GM23338 (cell line): ENCODE results near the gene ALDH7A1. TPM values are rescaled to one million over a fixed set of nuclear protein-coding genes. Genes with fewer than 3 reads are reported as not detected.

ENCODE experiments used
- ATAC-seq: fragments of 200-7000 bp; cut with Tn5 transposase; 3 replicates; pipeline ENCODE4 v1.9.1; 2020
- DNase-seq: peaks from one replicate; pipeline ENCODE4 v3.0.0-alpha.2; 2015; ENCODE audit warnings: low spot score
- H2AFZ ChIP-seq: fragments of 200-600 bp; sonication (generic); 2 replicates; pipeline ENCODE4 v1.8.0; 2016; ENCODE audit warnings: antibody characterized with exemption, mild to moderate bottlenecking, moderate library complexity
- H3F3A ChIP-seq: fragments of 200-600 bp; sonication (generic); replicated peaks from 2 replicates; pipeline ENCODE4 v1.8.0; 2017; ENCODE audit warnings: antibody characterized with exemption, mixed run types, low read depth
- H3K27ac ChIP-seq: fragments of 200-600 bp; sonication (generic); 2 replicates; pipeline ENCODE4 v1.6.1; 2016; ENCODE audit warnings: low read depth
- H3K27me3 ChIP-seq: fragments of 200-600 bp; sonication (generic); 2 replicates; pipeline ENCODE4 v1.8.0; 2016; ENCODE audit warnings: mild to moderate bottlenecking, mixed run types, moderate library complexity; ENCODE audit not compliant: insufficient read depth
- H3K36me3 ChIP-seq: fragments of 200-600 bp; sonication (generic); 2 replicates; pipeline ENCODE4 v1.8.0; 2016; ENCODE audit warnings: mild to moderate bottlenecking; ENCODE audit not compliant: insufficient read depth
- H3K4me1 ChIP-seq: fragments of 200-600 bp; sonication (generic); 2 replicates; pipeline ENCODE4 v1.8.0; 2016; ENCODE audit warnings: mild to moderate bottlenecking, moderate library complexity; ENCODE audit not compliant: insufficient read depth
- H3K4me2 ChIP-seq: fragments of 200-600 bp; sonication (generic); 2 replicates; pipeline ENCODE4 v1.7.1; 2017; ENCODE audit warnings: mixed run types
- H3K4me3 ChIP-seq: fragments of 200-600 bp; sonication (generic); 2 replicates; pipeline ENCODE4 v1.6.1; 2016; ENCODE audit warnings: mixed run types
- H3K79me2 ChIP-seq: fragments of 200-600 bp; sonication (generic); replicated peaks from 2 replicates; pipeline ENCODE4 v1.8.0; 2017; ENCODE audit warnings: mild to moderate bottlenecking; ENCODE audit not compliant: insufficient read depth
- H3K9me2 ChIP-seq: fragments of 200-600 bp; sonication (generic); 2 replicates; pipeline ENCODE4 v1.8.0; 2017; ENCODE audit not compliant: insufficient read depth
- H4K20me1 ChIP-seq: fragments of 200-600 bp; sonication (generic); replicated peaks from 2 replicates; pipeline ENCODE4 v1.8.0; 2017; ENCODE audit warnings: mild to moderate bottlenecking; ENCODE audit not compliant: insufficient read depth
- H3K27ac Mint-ChIP-seq: 2 replicates; pipeline ENCODE4 v1.8.0; 2020; ENCODE audit warnings: inconsistent platforms, mild to moderate bottlenecking, moderate library complexity, mixed read lengths
- H3K27me3 Mint-ChIP-seq: 3 replicates; pipeline ENCODE4 v1.8.0; 2022; ENCODE audit warnings: low read depth, mild to moderate bottlenecking, moderate library complexity, mixed read lengths, inconsistent platforms; ENCODE audit not compliant: insufficient read depth, poor library complexity
- H3K36me3 Mint-ChIP-seq: 3 replicates; pipeline ENCODE4 v1.8.0; 2021; ENCODE audit warnings: low read depth, mild to moderate bottlenecking, inconsistent platforms, moderate library complexity, mixed read lengths
- H3K4me1 Mint-ChIP-seq: 3 replicates; pipeline ENCODE4 v1.8.0; 2020; ENCODE audit warnings: mild to moderate bottlenecking, inconsistent platforms, mixed read lengths
- H3K4me3 Mint-ChIP-seq: 3 replicates; pipeline ENCODE4 v1.8.0; 2021; ENCODE audit warnings: moderate library complexity, mild to moderate bottlenecking, inconsistent platforms, mixed read lengths
- H3K9me3 Mint-ChIP-seq: 3 replicates; pipeline ENCODE4 v1.8.0; 2020; ENCODE audit warnings: moderate library complexity, mild to moderate bottlenecking, inconsistent platforms, mixed read lengths
- REST ChIP-seq: IDR thresholded peaks from one replicate; pipeline ENCODE4 v1.6.1; 2018; ENCODE audit warnings: antibody characterized with exemption; ENCODE audit not compliant: unreplicated experiment
- ZNF331 ChIP-seq: fragments of 250-450 bp; sonication (Bioruptor Pico); IDR thresholded peaks from 2 replicates; pipeline ENCODE4 v1.5.0; 2020; ENCODE audit warnings: low read depth, mild to moderate bottlenecking, moderate library complexity
- ZNF462 ChIP-seq: fragments of 250-450 bp; sonication (Bioruptor Pico); IDR thresholded peaks from 2 replicates; pipeline ENCODE4 v1.5.0; 2020; ENCODE audit warnings: mild to moderate bottlenecking, moderate library complexity
- polyA plus RNA-seq: library from polyadenylated mRNA; unstranded; fragments of >200 nt; fragmentation: Nextera tagmentation; extraction: Ambion mirVana; gene quantifications from 2 replicates; pipeline ENCODE4 v1.2.1, GENCODE V29; 2016
- total RNA-seq: library from RNA; depleted of rRNA; stranded (reverse); fragments of >200 nt; shearing (Covaris generic); gene quantifications from 2 replicates; pipeline ENCODE4 v1.2.3, GENCODE V29; 2014

ALDH7A1 gene
- total and polyA plus RNA-seq, 2 experiments from 2014 or later = 122 to 198 TPM

DNA sequence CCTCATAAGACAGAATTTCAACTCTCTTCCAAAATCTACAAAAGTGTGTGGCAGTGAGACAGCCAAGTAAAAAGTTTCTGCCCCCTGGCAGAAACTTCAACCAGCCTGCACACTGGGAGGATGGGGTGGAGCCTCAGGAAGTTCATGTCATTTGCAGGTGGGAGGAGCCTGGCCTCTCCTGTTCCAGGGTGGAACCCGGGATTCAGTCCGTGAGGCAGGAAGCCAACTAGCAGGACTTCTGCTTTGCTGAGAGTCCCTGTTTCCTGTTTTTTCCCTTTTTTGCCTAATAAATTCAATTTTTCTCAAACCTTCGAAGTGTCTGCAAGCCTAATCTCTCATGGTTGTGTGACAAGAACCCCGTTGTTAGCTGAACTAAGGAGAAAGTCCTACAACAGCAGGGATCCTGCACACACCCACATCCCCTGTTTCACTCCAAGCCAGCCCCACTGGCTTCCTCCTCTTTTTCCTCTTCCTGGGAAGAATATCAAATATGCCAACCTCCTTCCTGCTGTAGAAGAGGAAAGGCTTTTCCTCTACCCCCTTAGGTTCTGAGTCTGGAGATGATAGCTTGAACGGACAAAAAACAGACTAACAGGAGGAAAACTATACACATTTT lies 69.3 kb downstream of the ALDH7A1 start (continued):
- TF ChIP-seq ZNF462 (CRISPR knock-in tag) = no peak

- H3K4me3 Mint-ChIP-seq = no peak overlapping the region
- Histone ChIP-seq H2AFZ (peak overlapping the region; percentile 69; the same call in 1 of the 2 replicates), H3K9me2 (no peaks in the 10 kb centered on the region), H3K27ac (no peak overlapping the region), H3K4me3 (no peak overlapping the region), H4K20me1 (no peaks in the 10 kb centered on the region), H3K4me1 (peaks cover 7% of the 10 kb centered on the region), H3K79me2 (no peaks in the 10 kb centered on the region), H3F3A (no peaks in the 10 kb centered on the region), H3K4me2 (no peak overlapping the region), H3K27me3 (no peaks in the 10 kb centered on the region), H3K36me3 (no peaks in the 10 kb centered on the region)
- H3K27me3 Mint-ChIP-seq = peaks cover 5% of the 10 kb centered on the region
- H3K36me3 Mint-ChIP-seq = no peaks in the 10 kb centered on the region
- no peak overlapping the region for H3K27ac Mint-ChIP-seq
- DNase-seq (no peak), ATAC-seq (no peak)
- H3K9me3 Mint-ChIP-seq = peaks cover 4% of the 10 kb centered on the region; the same call in 2 of the 3 replicates
- H3K4me1 Mint-ChIP-seq = peaks cover 4% of the 10 kb centered on the region
- TF ChIP-seq ZNF331 (CRISPR knock-in tag) (no peak), REST (no peak), ZNF462 (CRISPR knock-in tag) (no peak)
Observed at GRCh38 chr5:126523818-126524510, 71.1 kb downstream of the ALDH7A1 start.
